HG02763 (cell line): ENCODE data around the gene NFS1.
"Not testable (repeated sequence)": the region's sequence is repeated elsewhere in the genome, so short reads cannot be mapped to it uniquely, and the experiment has no call there.

Experiments
- ATAC-seq: cut with Tn5 transposase; IDR thresholded peaks from one replicate; pipeline ENCODE4 v1.9.1; 2021; ENCODE audit warnings: mild to moderate bottlenecking, moderate library complexity; ENCODE audit not compliant: unreplicated experiment

Gene NFS1

DNA sequence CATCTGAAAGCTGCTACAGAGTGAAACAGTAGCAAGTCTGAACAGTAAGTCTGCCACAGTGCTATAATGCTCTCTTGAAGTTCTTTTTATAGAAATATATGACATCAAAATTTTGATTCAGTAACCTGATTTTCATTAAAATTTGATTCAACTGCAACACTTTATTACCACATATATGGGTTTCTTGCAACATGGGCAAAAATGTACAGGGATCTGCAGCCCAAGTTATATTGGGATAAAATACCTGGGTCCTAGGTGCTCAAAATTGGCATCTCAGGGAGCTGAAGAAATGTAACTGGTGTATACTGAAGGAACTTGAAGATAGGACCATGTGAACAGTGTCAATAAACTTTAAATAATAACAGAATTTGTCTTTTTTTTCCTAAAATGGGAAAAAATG, 10.9 kb upstream of the NFS1 start:
- ATAC-seq: no peak

GRCh38 chr20:35709259-35709658, 10.1 kb upstream of the NFS1 start:
- no peak for ATAC-seq

- no peak for ATAC-seq
Observed at GRCh38 chr20:35708502-35708901, 9.3 kb upstream of the NFS1 start.

GRCh38 chr20:35706591-35707529, 7.7 kb upstream of the NFS1 start:
- ATAC-seq: not testable (repeated sequence)

DNA sequence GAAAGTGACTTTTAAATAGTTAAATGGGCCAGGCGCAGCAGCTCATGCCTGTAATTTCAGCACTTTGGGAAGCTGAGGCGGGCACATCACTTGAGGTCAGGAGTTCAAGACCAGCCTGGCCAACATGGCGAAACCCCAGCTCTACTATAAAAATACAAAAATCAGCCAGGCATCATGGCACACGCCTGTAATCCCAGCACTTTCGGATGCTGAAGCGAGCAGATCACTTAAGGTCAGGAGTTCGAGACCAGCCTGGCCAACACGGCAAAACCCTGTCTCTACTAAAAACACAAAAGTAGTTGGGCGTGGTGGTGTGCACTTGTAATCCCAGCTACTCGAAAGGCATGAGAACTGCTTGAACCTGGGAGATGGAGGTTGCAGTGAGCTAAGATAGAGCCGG, 6.7 kb upstream of the NFS1 start:
- not testable (repeated sequence) for ATAC-seq

DNA sequence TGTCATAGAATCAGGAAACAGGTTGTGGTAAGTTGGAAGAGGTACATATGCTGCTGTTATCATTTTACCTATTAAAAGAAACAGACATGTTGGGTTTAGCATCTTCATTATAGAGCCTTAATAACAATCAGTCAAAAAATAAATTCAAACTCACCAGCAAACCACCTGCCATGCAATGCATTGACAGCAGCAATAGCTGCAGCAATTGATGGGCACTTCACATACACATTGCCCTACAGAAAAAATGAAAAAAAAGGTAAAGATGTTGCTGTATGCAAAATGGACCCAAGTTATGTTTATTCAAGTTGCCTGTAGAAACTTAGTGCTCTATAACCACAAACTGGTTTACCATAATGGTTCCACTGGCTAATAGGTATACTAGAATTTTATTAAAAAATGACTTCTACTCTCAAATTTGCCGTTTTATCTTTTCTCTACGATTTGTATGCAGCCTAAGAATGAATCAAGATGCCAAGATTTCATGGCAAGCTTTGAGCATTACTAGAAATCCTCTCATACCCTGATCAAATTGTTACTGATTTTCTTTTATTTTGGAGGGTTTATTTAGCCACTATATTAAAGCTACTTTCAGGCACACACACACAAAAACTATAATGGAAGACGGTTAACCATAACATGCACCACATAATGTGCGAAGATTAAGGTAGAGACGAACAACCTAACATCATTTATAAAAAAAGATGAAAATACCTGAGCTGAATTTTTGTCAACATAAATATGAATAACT, 5.5 kb upstream of the NFS1 start:
- no peak for ATAC-seq

GRCh38 chr20:35702824-35703695, 3.9 kb upstream of the NFS1 start:
- no peak for ATAC-seq

DNA sequence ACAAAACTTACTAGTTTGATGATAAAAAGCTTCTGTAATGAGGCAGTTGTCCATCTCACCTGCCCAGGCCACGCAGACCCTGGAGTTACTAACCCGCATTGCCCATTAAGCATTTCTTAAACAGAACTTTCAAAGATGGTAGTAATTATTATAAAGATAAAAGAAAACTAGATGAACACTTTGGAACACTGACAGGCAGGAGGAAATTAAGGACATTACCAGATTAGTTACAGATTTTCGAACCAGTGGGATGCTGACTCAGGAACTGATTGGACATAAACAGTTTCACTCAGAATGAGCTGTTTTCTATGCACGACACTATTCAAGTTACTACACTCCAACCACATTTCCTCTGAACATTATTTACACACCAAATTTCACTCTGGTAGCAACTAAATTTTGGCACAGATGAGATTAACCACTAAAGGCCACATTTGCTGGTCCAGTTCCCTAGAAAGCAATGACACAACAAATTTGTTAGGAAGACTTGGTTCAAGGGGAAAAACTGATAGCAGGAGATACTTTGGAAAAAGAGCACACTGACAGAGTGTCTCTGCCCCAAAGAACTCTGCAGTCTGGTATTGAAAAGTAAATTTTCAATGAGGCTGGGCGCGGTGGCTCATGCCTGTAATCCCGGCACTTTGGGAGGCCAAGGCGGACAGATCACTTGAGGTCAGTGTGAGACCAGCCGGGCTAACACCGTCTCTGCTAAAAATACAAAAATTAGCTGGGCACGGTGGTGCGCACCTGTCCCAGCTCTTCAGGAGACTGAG, 3.1 kb upstream of the NFS1 start:
- ATAC-seq: no peak

DNA sequence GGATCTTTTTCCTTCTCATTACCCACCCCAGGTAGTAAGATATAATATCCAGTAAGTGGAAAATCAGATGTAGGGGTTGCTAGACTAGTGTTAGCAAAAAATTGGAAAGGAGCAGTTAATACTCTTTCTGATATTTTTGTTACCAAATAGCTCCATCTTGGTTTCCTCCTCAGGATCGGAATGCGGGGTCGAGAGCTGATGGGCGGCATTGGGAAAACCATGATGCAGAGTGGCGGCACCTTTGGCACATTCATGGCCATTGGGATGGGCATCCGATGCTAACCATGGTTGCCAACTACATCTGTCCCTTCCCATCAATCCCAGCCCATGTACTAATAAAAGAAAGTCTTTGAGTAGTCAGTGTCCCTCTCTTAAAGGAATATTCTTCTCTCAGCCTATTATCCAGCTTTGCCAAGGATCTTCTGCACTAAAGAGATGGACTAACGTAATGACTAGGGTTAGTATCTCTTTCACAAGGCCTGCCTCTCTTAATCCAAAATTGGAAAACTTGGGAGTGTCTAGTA, 1.5 kb upstream of the NFS1 start:
- no peak for ATAC-seq

- ATAC-seq: no peak
Observed at GRCh38 chr20:35699957-35700624, 939 bp upstream of the NFS1 start.

- peak; percentile 12 for ATAC-seq
Observed at GRCh38 chr20:35698298-35699126, 640 bp downstream of the NFS1 start.

DNA sequence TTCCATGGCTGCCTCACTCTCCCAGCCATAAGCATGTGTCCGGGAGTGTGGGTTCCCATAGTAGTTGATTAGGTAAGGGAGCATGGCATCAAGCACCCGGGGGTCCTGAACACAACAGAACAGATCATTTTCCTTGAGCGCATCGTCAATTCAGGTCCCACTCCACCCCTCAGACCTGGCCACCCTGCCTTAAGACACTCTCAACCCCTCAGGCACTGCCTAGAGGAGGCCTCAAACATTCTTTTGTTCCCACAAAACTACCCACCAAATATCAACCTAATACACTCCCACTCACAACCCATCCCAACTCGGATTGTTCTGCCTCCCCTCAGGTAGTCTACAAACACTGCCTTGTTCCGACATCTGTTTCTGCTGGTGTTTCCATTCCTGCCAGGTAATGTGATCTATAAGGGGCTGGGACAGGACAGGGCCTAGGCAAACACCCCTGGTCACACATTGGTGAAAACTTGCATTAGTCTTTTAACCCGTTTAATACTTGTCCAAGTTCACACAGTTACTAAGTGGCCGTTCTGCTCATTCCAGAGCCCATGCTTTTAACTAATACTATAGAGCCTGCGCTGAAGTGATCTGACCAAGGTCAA, 1.4 kb downstream of the NFS1 start:
- ATAC-seq: no peak

- no peak for ATAC-seq
Observed at GRCh38 chr20:35695978-35696377, 3.2 kb downstream of the NFS1 start.

- ATAC-seq: no peak
Observed at GRCh38 chr20:35695245-35695749, 3.9 kb downstream of the NFS1 start.

DNA sequence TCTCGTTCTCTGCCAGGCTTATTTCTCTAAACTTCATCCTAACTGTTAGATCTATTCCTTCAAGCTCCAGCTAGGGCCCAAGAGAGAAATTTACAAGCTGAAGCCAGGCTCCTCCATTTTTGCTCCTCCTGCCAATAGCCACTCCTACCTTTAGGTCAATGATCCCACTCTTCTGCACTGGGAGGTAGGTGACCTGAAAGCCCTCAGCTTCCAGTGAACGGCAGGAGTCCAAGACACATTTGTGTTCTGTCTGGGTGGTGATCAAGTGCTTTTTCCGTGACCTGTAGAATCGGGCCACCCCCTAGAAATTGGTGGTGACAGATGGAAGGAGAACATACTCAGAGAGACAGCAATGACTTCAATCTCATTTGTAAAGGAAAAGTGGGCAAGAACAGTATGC, 8.9 kb downstream of the NFS1 start:
- ATAC-seq: no peak

DNA sequence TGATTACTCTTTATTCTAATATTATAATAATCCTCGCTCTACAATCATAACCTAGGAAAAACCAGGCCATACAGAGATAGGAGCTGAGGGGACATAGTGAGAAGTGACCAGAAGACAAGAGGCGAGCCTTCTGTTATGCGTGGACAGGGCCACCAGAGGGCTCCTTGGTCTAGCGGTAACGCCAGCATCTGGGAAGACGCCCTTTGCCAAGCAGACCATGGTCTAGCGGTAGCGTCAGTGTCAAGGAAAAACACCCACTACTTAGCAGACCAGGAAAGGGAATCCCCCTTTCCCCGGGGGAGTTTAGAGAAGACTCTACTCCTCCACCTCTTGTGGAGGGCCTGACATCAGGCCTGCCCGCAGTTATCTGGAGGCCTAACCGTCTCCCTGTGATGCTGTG, 12.3 kb downstream of the NFS1 start:
- ATAC-seq: not testable (repeated sequence)

DNA sequence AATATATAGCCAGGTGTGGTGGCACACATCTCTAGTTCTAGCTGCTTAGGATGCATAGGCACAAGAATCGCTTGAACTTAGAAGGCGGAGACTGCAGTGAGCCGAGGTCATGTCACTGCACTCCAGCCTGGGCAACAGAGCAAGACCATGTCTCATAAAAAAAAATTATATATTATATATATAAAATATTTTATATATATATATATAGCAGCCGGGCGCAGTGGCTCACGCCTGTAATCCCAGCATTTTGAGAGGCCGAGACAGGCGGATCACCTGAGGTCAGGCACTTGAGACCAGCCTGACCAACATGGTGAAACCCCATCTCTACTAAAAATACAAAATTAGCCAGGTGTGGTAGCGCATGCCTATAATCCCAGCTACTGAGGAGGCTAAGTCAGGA, 13.8 kb downstream of the NFS1 start:
- ATAC-seq: not testable (repeated sequence)

- no peak for ATAC-seq
Observed at GRCh38 chr20:35681960-35682359, 17.2 kb downstream of the NFS1 start.
